IPS DF 6.9 (cell line): Measurements from ENCODE around the gene NCAM2.
"Not testable (repeated sequence)": the region's sequence is repeated elsewhere in the genome, so short reads cannot be mapped to it uniquely, and the experiment has no call there.

Experiments used
- DNase-seq: peaks from one replicate; pipeline ENCODE4 v3.0.0-alpha.2; 2013; ENCODE audit warnings: low read depth, low spot score
- H3K27ac ChIP-seq: one replicate; pipeline ENCODE4 v1.5.1; 2013; ENCODE audit warnings: low read length, control low read depth
- H3K27me3 ChIP-seq: 2 replicates; pipeline ENCODE4 v1.6.1; 2013; ENCODE audit warnings: mild to moderate bottlenecking, low read length; ENCODE audit not compliant: control insufficient read depth, insufficient read depth
- H3K36me3 ChIP-seq: 2 replicates; pipeline ENCODE4 v1.6.1; 2013; ENCODE audit warnings: low read length; ENCODE audit not compliant: control insufficient read depth, insufficient read depth
- H3K4me1 ChIP-seq: 2 replicates; pipeline ENCODE4 v1.6.1; 2013; ENCODE audit warnings: low read length; ENCODE audit not compliant: control insufficient read depth, insufficient read depth
- H3K4me3 ChIP-seq: 2 replicates; pipeline ENCODE4 v1.5.1; 2013; ENCODE audit warnings: mild to moderate bottlenecking, low read length
- H3K9me3 ChIP-seq: 2 replicates; pipeline ENCODE4 v1.6.1; 2013; ENCODE audit warnings: low read length, inconsistent platforms; ENCODE audit not compliant: control insufficient read depth, insufficient read depth
- WGBS: extraction: QIAGEN DNeasy Blood & Tissue Kit; methylation state at CpG from one replicate; pipeline ENCODE4 v1.1.7; 2013; ENCODE audit warnings: mixed read lengths, missing lambda C conversion rate; ENCODE audit not compliant: insufficient read length, insufficient coverage; 5-methylcytosine and 5-hydroxymethylcytosine counted together

The NCAM2 gene

GRCh38 chr21:21404261-21404660 is 406.1 kb downstream of the NCAM2 start:
- not testable (repeated sequence) for H3K4me3 ChIP-seq, H3K27ac ChIP-seq, DNase-seq, H3K4me1 ChIP-seq, H3K27me3 ChIP-seq, H3K9me3 ChIP-seq, H3K36me3 ChIP-seq
- no CpG with 5 or more reads among the region's 5 CpGs for WGBS

- no peaks in the 10 kb centered on the region; the same call in 1 of the 2 replicates for H3K27me3 ChIP-seq
- H3K9me3 ChIP-seq: no peaks in the 10 kb centered on the region; the same call in 1 of the 2 replicates
- H3K36me3 ChIP-seq: no peaks in the 10 kb centered on the region
- no peak for DNase-seq
- no CpG with 5 or more reads among the region's 3 CpGs for WGBS
- H3K4me3 ChIP-seq: no peak overlapping the region
- H3K4me1 ChIP-seq: no peaks in the 10 kb centered on the region
- no peak overlapping the region for H3K27ac ChIP-seq
These were observed 408.7 kb downstream of the NCAM2 start for GRCh38 chr21:21406921-21407320.

GRCh38 chr21:21412096-21412495 is 413.9 kb downstream of the NCAM2 start:
- Histone ChIP-seq H3K27me3 (no peaks in the 10 kb centered on the region; the same call in 1 of the 2 replicates), H3K36me3 (no peaks in the 10 kb centered on the region), H3K9me3 (no peaks in the 10 kb centered on the region; the same call in 1 of the 2 replicates), H3K4me3 (no peak overlapping the region), H3K4me1 (no peaks in the 10 kb centered on the region), H3K27ac (no peak overlapping the region)
- DNase-seq: no peak
- no CpG with 5 or more reads among the region's 6 CpGs for WGBS

- WGBS: no CpG with 5 or more reads among the region's 1 CpG
- Histone ChIP-seq H3K36me3 (no peaks in the 10 kb centered on the region), H3K4me1 (no peaks in the 10 kb centered on the region), H3K27ac (no peak overlapping the region), H3K4me3 (no peak overlapping the region), H3K9me3 (no peaks in the 10 kb centered on the region; the same call in 1 of the 2 replicates), H3K27me3 (no peaks in the 10 kb centered on the region)
- DNase-seq: no peak
These were observed 417.5 kb downstream of the NCAM2 start for GRCh38 chr21:21415741-21416140.

GRCh38 chr21:21434944-21435343 is 436.7 kb downstream of the NCAM2 start:
- DNase-seq: no peak
- WGBS: no CpG with 5 or more reads among the region's 1 CpG
- H3K27me3 ChIP-seq: no peaks in the 10 kb centered on the region
- H3K36me3 ChIP-seq: no peaks in the 10 kb centered on the region
- H3K27ac ChIP-seq: no peak overlapping the region
- no peaks in the 10 kb centered on the region for H3K4me1 ChIP-seq
- no peaks in the 10 kb centered on the region; the same call in 1 of the 2 replicates for H3K9me3 ChIP-seq
- H3K4me3 ChIP-seq: no peak overlapping the region

GRCh38 chr21:21436012-21436534 is 437.9 kb downstream of the NCAM2 start:
- Histone ChIP-seq H3K27ac (no peak overlapping the region), H3K27me3 (no peaks in the 10 kb centered on the region), H3K36me3 (no peaks in the 10 kb centered on the region), H3K4me3 (no peak overlapping the region), H3K9me3 (no peaks in the 10 kb centered on the region; the same call in 1 of the 2 replicates), H3K4me1 (no peaks in the 10 kb centered on the region)
- no CpG with 5 or more reads among the region's 1 CpG for WGBS
- DNase-seq: no peak

- Histone ChIP-seq H3K27ac (no peak overlapping the region), H3K27me3 (no peaks in the 10 kb centered on the region), H3K4me1 (no peaks in the 10 kb centered on the region), H3K4me3 (no peak overlapping the region), H3K36me3 (no peaks in the 10 kb centered on the region), H3K9me3 (no peaks in the 10 kb centered on the region; the same call in 1 of the 2 replicates)
- no peak for DNase-seq
- WGBS: no CpG with 5 or more reads among the region's 3 CpGs
These were observed 441.6 kb downstream of the NCAM2 start for GRCh38 chr21:21439761-21440160.

GRCh38 chr21:21457077-21457476 is 458.9 kb downstream of the NCAM2 start:
- H3K27me3 ChIP-seq: no peaks in the 10 kb centered on the region
- no peaks in the 10 kb centered on the region for H3K36me3 ChIP-seq
- H3K9me3 ChIP-seq: peaks cover 3% of the 10 kb centered on the region
- DNase-seq: no peak
- no peaks in the 10 kb centered on the region for H3K4me1 ChIP-seq
- H3K27ac ChIP-seq: no peak overlapping the region
- WGBS: no CpG with 5 or more reads among the region's 8 CpGs
- no peak overlapping the region for H3K4me3 ChIP-seq

- no CpG with 5 or more reads among the region's 8 CpGs for WGBS
- H3K36me3 ChIP-seq: no peaks in the 10 kb centered on the region
- H3K27ac ChIP-seq: no peak overlapping the region
- no peaks in the 10 kb centered on the region for H3K27me3 ChIP-seq
- no peaks in the 10 kb centered on the region for H3K4me1 ChIP-seq
- DNase-seq: no peak
- H3K9me3 ChIP-seq: peaks cover 3% of the 10 kb centered on the region
- H3K4me3 ChIP-seq: no peak overlapping the region
These were observed 460.0 kb downstream of the NCAM2 start for GRCh38 chr21:21458124-21458631.

- H3K36me3 ChIP-seq: no peaks in the 10 kb centered on the region
- WGBS: no CpG with 5 or more reads among the region's 5 CpGs
- no peak overlapping the region for H3K27ac ChIP-seq
- no peak overlapping the region for H3K4me3 ChIP-seq
- no peaks in the 10 kb centered on the region for H3K27me3 ChIP-seq
- H3K9me3 ChIP-seq: peaks cover 5% of the 10 kb centered on the region
- H3K4me1 ChIP-seq: no peaks in the 10 kb centered on the region
- no peak for DNase-seq
These were observed 462.8 kb downstream of the NCAM2 start for GRCh38 chr21:21460979-21461378.

GRCh38 chr21:21463456-21463855 is 465.2 kb downstream of the NCAM2 start:
- no peaks in the 10 kb centered on the region for H3K27me3 ChIP-seq
- WGBS: no CpG with 5 or more reads among the region's 4 CpGs
- no peaks in the 10 kb centered on the region for H3K4me1 ChIP-seq
- no peak overlapping the region for H3K27ac ChIP-seq
- H3K36me3 ChIP-seq: no peaks in the 10 kb centered on the region
- no peak for DNase-seq
- peaks cover 1% of the 10 kb centered on the region; the same call in 1 of the 2 replicates for H3K9me3 ChIP-seq
- H3K4me3 ChIP-seq: no peak overlapping the region
